ENCODE results near the gene FGF8.

Gene FGF8

GRCh38 chr10:101723176-101723575 is 52.7 kb downstream of the FGF8 start:
- no peaks in the 10 kb centered on the region for H3K36me3 ChIP-seq (ENCODE audit: insufficient read depth, insufficient read length, low read length)
- DNase-seq (ENCODE audit: low read depth, low spot score): no peak

GRCh38 chr10:101721806-101722205 is 54.1 kb downstream of the FGF8 start:
- no peak overlapping the region for H3K4me3 ChIP-seq (ENCODE audit: insufficient read length, low read depth)
- H3K27me3 ChIP-seq (ENCODE audit: insufficient read depth, insufficient read length): no peaks in the 10 kb centered on the region
- no peak overlapping the region for H3K9ac ChIP-seq (ENCODE audit: insufficient read length, low read depth)
- H3K4me1 ChIP-seq (ENCODE audit: insufficient read depth, insufficient read length): peaks cover 2% of the 10 kb centered on the region
- no peaks in the 10 kb centered on the region for H3K9me3 ChIP-seq (ENCODE audit: insufficient read depth, low read length)
- H3K36me3 ChIP-seq (ENCODE audit: insufficient read depth, insufficient read length, low read length): no peaks in the 10 kb centered on the region
- no peak for DNase-seq (ENCODE audit: low read depth, low spot score)
- TF ChIP-seq SUZ12 (IDR thresholded peaks at IDR 0.05; ENCODE audit: extremely low read depth, insufficient read depth, insufficient read length) (no peak), ZNF274 (IDR thresholded peaks at IDR 0.05; ENCODE audit: low read depth, low read length) (no peak), YY1 (IDR thresholded peaks at IDR 0.05; ENCODE audit: insufficient read depth, insufficient read length) (no peak)

More at GRCh38 chr10:101723176-101723575, 52.7 kb downstream of the FGF8 start:
- peaks cover 2% of the 10 kb centered on the region for H3K4me1 ChIP-seq (ENCODE audit: insufficient read depth, insufficient read length)
- TF ChIP-seq ZNF274 (IDR thresholded peaks at IDR 0.05; ENCODE audit: low read depth, low read length) (no peak), SUZ12 (IDR thresholded peaks at IDR 0.05; ENCODE audit: extremely low read depth, insufficient read depth, insufficient read length) (no peak)
- H3K27me3 ChIP-seq (ENCODE audit: insufficient read depth, insufficient read length): no peaks in the 10 kb centered on the region
- H3K4me3 ChIP-seq (ENCODE audit: insufficient read length, low read depth): no peak overlapping the region
- no peak overlapping the region for H3K9ac ChIP-seq (ENCODE audit: insufficient read length, low read depth)
- H3K9me3 ChIP-seq (ENCODE audit: insufficient read depth, low read length): no peaks in the 10 kb centered on the region

GRCh38 chr10:101720606-101721230 is 55.2 kb downstream of the FGF8 start:
- Histone ChIP-seq H3K4me1 (ENCODE audit: insufficient read depth, insufficient read length) (peaks cover 2% of the 10 kb centered on the region), H3K36me3 (ENCODE audit: insufficient read depth, insufficient read length, low read length) (no peaks in the 10 kb centered on the region), H3K27me3 (ENCODE audit: insufficient read depth, insufficient read length) (no peaks in the 10 kb centered on the region), H3K9me3 (ENCODE audit: insufficient read depth, low read length) (no peaks in the 10 kb centered on the region), H3K4me3 (ENCODE audit: insufficient read length, low read depth) (no peak overlapping the region), H3K9ac (ENCODE audit: insufficient read length, low read depth) (no peak overlapping the region)
- DNase-seq (ENCODE audit: low read depth, low spot score): no peak
- TF ChIP-seq SUZ12 (IDR thresholded peaks at IDR 0.05; ENCODE audit: extremely low read depth, insufficient read depth, insufficient read length) (no peak), YY1 (IDR thresholded peaks at IDR 0.05; ENCODE audit: insufficient read depth, insufficient read length) (no peak), ZNF274 (IDR thresholded peaks at IDR 0.05; ENCODE audit: low read depth, low read length) (no peak)

All from NT2/D1 (cell line).